Endothelial cell of hepatic sinusoid (primary cell): Measurements from ENCODE around the gene C16orf90.

ENCODE experiments used
- in situ Hi-C: cut with HindIII; loops from 2 replicates; pipeline ENCODE4 v1.10.0; 2017; ENCODE audit warnings: low sequenced_read_pairs

C16orf90 gene

DNA sequence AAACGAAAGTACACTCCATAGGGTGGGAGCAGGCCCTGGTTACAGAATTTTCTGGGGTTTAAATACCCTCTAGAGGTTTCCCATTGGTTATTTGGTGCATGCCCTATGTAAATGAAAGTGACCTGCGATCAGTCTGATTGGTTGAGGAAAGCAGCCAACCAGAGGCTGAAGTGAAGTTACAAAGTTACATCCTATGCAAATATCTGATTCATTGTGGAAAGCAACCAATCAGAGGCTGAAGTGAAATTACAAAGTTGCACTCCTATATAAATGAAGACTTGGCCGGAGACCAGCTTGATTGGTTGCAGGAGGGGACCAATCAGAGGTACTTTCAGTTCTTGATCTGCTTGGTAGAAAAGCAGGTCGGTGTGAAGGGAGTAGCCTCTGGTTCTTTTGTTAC is 27.4 kb downstream of the C16orf90 start:
- in situ Hi-C loops: no loop called here

DNA sequence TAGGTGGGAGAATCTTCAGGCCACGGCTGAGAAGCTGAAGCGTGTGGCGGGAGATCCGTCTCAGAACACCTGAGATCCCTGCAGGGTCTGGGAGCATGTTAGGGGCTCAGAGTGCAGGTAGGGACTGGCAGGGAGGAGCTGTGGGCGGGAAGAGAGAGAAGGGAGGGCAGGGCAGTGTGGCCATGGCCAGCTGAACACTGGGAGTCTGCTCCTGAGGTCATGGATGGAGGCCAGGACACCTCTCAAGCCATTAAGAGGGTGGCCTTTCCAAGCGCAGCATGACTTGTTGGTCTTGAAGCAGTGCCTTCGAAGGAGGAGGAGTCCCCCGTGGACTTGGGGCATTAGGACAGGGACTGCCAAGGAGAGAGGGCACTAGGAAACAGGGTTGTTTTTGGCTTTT is 28.1 kb downstream of the C16orf90 start:
- in situ Hi-C loops: no loop called here

GRCh38 chr16:3465911-3466584 is 29.2 kb downstream of the C16orf90 start:
- in situ Hi-C loops: no loop called here

GRCh38 chr16:3465301-3465700 is 30.0 kb downstream of the C16orf90 start:
- in situ Hi-C loops: no loop called here

DNA sequence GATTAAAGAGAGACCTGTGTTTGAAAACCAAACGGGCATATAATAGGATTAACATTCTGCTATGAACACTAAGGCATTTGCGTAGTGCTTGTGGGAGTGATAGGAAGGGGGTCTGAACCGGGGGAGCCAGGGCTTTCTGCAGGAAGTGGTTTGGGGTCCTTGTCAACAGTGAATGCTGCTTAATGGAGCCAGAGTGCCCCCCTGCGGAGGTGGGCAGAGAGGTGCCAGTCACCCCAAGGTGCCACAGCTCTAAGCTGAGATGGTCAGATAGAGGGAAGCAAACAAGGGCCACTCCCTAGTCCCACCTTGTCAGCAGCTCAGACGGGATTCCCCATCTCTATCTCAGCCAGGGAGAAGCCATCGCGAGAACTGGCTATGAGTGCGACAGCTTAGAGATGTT is 34.1 kb downstream of the C16orf90 start:
- in situ Hi-C loops: no loop called here

DNA sequence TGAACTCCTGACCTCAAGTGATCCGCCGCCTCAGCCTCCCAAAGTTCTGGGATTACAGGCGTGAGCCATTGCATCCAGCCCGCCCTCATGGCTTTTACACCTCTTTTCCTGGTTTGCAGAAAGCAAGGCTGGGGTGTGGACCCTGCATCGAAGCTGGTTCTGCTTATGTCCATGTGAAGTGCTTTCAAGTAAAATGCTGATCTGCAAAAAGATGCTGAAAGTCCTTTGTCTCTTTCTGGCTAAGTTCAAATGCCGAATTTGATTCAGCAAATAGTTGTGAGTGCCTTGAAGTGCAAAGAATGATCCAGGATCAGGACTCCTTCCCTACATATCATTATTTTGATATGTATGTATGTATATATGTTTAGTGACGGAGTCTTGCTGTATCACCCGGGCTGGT is 34.7 kb downstream of the C16orf90 start:
- in situ Hi-C loops: no loop called here

DNA sequence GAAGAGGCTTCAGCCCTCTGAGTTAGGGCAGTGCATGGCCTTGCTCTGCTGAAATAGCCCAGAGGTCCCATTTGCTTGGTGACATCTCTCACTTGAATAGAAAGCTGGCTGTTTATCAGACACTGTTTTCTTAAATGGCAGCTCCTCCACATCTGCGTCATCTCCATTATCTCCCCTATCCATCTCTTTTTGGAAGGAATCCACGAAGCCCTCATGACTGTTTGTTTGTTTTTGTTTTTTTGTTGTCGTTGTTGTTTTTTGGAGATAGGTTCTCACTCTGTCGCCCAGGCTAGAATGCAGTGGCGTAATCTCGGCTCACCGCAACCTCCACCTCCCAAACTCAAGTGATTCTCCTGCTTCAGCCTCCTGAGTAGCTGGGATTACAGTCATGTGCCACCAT is 35.2 kb downstream of the C16orf90 start:
- in situ Hi-C loops: no loop called here

DNA sequence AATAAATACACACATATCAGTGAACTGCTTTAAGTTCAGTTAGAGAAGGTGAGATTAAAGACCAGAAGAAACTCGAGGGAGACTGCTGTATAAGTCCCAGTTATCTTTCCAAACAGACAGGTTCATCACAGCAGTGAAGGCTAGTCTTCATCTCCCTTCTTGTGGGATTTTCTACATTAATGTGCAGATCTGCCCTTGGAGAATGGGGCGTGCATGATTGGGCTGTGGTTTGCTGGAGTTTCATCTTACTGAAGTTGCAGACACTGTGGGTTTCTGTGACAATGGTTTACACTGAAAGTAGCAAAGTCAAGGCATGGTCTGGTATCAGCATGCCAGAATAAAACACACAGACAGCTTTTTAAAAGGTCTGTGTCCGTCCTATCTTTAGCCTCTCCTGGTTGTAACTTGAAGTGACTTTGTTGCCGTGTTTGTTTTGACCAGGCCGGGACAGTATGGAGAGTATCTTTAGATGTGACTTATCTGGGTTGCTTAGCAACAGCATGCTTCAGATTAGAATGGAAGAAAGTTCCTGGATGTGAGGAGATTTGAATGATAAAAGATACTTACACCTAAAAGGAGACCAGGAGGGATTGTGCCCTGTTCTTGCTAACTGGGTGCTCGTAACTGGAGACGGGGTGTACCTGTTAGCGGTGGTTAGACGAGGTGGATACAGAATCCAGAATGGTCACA is 35.7 kb downstream of the C16orf90 start:
- in situ Hi-C loops: no loop called here

DNA sequence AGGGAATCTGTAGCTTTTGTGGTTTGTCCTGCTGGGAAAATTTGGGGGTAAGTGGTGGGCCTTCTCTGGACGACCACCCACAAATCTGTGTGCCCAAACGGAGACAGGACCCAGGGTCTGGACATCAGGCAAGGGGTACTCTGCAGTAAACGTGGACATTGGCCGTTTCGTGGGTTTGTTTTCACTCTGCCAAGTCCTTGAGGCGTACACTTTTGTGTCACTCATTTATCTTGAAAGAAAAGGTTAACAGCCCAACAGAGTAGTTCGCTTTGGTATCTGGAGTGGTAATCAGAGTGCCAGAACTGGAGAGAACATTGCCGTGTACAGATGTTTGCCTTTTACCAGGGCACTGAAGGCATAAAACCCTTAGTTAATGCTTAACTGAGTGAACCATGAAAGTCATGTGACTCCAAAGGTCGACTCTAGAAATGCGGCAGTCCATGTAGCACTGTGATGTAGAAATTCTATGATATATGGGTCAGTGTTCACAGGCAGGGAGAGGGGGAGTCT is 36.4 kb downstream of the C16orf90 start:
- in situ Hi-C loops: no loop called here

GRCh38 chr16:3458278-3458851 is 36.9 kb downstream of the C16orf90 start:
- in situ Hi-C loops: no loop called here

GRCh38 chr16:3457434-3458252 is 37.6 kb downstream of the C16orf90 start:
- in situ Hi-C loops: no loop called here

- in situ Hi-C loops: loop anchor here (5.0 kb wide), 1 partner anchor 68 kb away; no protein-coding TSS in a partner anchor
Measured at GRCh38 chr16:3454631-3455147, 40.6 kb downstream of the C16orf90 start.

DNA sequence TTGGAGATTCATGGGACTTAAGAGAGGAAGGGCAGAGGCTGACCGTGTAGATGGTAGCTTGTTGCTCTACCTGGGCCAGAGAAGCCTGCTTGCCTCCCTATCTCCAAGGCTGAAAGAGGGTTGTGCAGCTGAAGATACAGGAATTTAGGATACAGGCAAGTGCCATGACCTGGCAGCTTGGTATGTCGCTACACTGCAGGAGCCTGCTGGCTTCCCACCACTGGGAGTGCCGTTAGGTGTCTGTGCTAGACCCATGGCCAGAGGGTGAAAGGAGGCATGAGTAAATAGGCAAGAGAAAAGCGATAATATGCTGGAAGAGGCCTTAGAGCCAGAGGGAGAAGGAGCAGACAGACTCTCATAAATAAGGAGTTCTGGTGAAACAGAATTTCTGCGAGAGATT is 41.2 kb downstream of the C16orf90 start:
- in situ Hi-C loops: loop anchor here (5.0 kb wide), 1 partner anchor 68 kb away; no protein-coding TSS in a partner anchor

DNA sequence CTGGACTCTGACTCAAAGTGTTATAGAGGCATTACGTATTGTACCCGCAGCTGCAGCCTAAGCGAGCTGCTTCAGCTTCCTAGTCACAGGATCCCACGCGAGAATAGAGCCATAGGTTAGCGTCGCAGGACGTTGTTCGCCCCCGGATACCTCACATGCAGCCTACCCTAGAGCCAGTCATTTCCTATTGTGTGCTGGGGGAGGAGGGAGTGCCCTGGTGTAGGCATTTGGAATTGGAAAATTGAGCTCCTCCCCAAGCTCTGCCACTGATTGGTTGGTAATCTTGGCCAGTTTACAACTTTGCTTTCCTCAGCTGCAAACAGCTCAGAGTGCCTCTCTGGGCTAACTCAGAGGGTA is 51.3 kb downstream of the C16orf90 start:
- in situ Hi-C loops: no loop called here
